Fibroblast of peridontal ligament (primary cell): ENCODE data around the gene AGBL1.
"Not testable (repeated sequence)": the region's sequence is repeated elsewhere in the genome, so short reads cannot be mapped to it uniquely, and the experiment has no call there.

Source experiments
- DNase-seq: peaks from one replicate; pipeline ENCODE4 v3.0.0-alpha.2; 2010; ENCODE audit errors: extremely low read depth

Gene AGBL1

GRCh38 chr15:86399041-86399954, 319.6 kb downstream of the AGBL1 start:
- DNase-seq, result no peak

- DNase-seq, result no peak
These were observed 323.6 kb downstream of the AGBL1 start for GRCh38 chr15:86403221-86403620.

- no peak for DNase-seq
These were observed 324.4 kb downstream of the AGBL1 start for GRCh38 chr15:86403914-86404583.

- DNase-seq, result no peak
These were observed 328.6 kb downstream of the AGBL1 start for GRCh38 chr15:86408261-86408660.

- DNase-seq, result no peak
These were observed 332.2 kb downstream of the AGBL1 start for GRCh38 chr15:86411916-86412315.

- DNase-seq, result no peak
These were observed 333.5 kb downstream of the AGBL1 start for GRCh38 chr15:86413191-86413590.

- no peak for DNase-seq
These were observed 346.1 kb downstream of the AGBL1 start for GRCh38 chr15:86425746-86426145.

GRCh38 chr15:86432861-86433260, 353.2 kb downstream of the AGBL1 start:
- no peak for DNase-seq

GRCh38 chr15:86433983-86434382, 354.3 kb downstream of the AGBL1 start:
- DNase-seq, result no peak

- no peak for DNase-seq
These were observed 359.9 kb downstream of the AGBL1 start for GRCh38 chr15:86439614-86440013.

- no peak for DNase-seq
These were observed 364.9 kb downstream of the AGBL1 start for GRCh38 chr15:86444527-86444926.

- no peak for DNase-seq
These were observed 366.0 kb downstream of the AGBL1 start for GRCh38 chr15:86445579-86446252.

- no peak for DNase-seq
These were observed 366.6 kb downstream of the AGBL1 start for GRCh38 chr15:86446253-86446640.

- not testable (repeated sequence) for DNase-seq
These were observed 385.9 kb downstream of the AGBL1 start for GRCh38 chr15:86465470-86466039.

GRCh38 chr15:86481720-86482119, 402.0 kb downstream of the AGBL1 start:
- DNase-seq, result no peak

- DNase-seq, result no peak
These were observed 404.3 kb downstream of the AGBL1 start for GRCh38 chr15:86483936-86484335.

GRCh38 chr15:86488046-86488445, 408.4 kb downstream of the AGBL1 start:
- no peak for DNase-seq

- no peak for DNase-seq
These were observed 410.3 kb downstream of the AGBL1 start for GRCh38 chr15:86489981-86490380.

- DNase-seq, result no peak
These were observed 411.4 kb downstream of the AGBL1 start for GRCh38 chr15:86491118-86491517.

- DNase-seq, result no peak
These were observed 414.2 kb downstream of the AGBL1 start for GRCh38 chr15:86493884-86494283.

GRCh38 chr15:86494475-86494874, 414.8 kb downstream of the AGBL1 start:
- DNase-seq, result no peak

GRCh38 chr15:86502301-86502700, 422.6 kb downstream of the AGBL1 start:
- DNase-seq, result no peak
